Measurements from ENCODE around the gene ACKR2.
"Not testable (repeated sequence)": the region's sequence is repeated elsewhere in the genome, so short reads cannot be mapped to it uniquely, and the experiment has no call there.

ACKR2 gene

DNA sequence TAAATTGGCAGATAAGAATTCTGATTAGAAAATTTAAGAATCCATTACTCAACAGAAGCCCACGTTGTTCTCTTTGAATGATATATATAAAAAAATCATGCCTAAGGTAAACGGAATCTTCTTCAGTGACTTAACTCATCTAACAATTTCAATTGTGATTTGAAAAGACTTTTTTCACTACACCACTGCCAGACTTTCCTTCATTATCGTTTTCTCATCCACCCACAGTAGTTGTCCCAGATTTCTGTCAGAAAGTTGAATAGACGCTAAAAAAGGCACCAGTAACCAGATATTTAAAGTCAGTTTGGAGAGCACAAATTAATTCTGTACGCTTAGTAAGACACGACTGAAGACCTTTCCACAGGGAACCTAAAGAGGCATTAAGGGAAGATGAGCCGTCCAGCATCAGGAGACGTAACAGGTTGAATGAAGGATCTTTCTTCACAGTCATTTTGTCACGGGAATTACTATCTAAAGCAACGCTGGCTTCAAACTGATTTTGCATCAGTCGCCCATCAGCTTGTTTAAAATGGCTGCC, 6.3 kb upstream of the ACKR2 start:
- no peak for DNase-seq

GRCh38 chr3:42803414-42804105, 5.7 kb upstream of the ACKR2 start:
- no peak for DNase-seq

- DNase-seq, result peak; percentile 75
These were observed 5.0 kb upstream of the ACKR2 start, which contains the start of gene HIGD1A for GRCh38 chr3:42804106-42804830. TSS of gene HIGD1A (minus strand) at chr3:42804490. CDS start at chr3:42794253, 10,237 bp downstream.

DNA sequence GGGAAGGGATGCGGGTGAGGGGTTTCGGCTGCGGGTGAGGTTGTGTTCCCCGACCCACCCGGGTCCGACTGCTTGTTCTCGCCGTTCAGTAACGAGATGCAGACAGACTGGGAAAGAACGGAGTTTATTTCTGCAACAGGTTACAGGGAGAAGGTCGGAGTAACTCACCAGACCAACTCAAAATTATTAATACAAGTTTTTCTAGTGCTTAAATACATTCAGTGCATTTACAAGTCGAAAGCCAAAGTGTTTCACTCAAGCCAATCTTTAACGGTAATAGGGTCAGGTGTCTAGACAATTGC, 4.5 kb upstream of the ACKR2 start:
- DNase-seq, result no peak

DNA sequence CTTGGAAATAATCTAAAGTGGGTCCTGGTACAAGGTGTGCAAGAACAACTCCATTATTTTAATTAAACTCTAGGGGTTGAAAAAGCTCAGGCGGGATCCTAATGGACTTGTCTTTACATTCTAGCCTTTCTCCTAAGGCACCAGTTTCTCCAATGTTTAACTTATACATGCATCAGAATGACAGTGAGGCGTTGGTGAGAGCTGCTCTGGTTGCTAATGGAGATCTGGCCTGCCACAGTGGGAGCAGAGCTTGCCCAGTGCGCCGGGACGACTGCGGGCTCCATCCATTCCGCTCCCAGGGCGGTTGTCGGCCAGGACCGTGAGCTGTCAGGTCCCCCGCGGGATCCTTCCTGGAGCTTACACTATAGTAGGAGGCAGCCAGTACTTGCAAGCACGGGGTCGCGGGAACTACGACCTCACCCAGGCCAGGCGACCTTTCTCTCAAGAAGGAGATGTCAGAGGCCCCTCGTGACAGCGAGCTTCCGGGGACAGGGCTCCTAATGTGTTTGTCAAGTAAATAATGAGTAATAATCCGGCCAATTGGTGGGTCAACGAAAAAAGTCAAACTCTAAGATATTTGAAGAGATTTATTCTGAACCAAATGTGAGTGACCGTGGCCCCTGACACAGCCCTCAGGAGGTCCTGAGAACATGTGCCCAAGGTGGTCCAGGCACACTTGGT, 4.0 kb upstream of the ACKR2 start:
- no peak for DNase-seq

DNA sequence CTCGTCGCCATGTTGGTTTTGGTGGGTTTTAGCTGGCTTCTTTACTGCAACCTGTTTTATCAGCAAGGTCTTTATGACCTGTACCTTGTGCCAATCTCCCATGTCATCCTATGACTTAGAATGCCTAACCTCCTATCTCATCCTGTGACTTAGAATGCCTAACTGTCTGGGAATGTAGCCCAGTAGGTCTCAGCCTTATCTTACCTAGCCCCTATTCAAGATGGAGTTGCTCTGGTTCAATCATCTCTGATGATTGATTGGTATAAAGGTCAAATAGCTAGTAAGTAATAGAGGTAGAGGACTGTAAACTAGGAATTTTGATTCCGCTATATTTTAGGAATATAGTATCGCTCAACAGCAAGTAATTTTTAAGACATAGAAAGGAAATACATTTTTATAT, 1.3 kb upstream of the ACKR2 start:
- no peak for DNase-seq

- not testable (repeated sequence) for DNase-seq
These were observed 1.5 kb downstream of the ACKR2 start for GRCh38 chr3:42810706-42811105.

- not testable (repeated sequence) for DNase-seq
These were observed 2.1 kb downstream of the ACKR2 start for GRCh38 chr3:42811118-42811883.

DNA sequence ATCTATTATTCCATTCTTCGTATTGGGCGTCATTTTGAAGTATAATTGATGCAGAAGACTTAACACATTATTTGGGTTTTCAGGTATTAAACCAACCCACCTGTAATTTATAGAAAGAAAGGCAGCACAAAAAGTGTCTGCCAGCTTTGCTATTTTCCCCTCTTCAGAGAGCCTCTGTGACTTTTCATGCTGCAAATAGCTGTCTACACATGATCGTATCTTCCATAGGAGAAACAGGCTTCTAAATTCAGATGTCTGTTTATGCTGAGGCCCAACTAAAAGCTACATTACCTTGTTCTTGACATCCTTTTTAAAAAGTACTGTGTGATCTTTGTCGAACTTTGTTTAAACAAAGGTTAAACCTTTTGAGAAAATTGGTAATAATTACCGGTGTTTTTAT, 5.0 kb downstream of the ACKR2 start:
- DNase-seq, result no peak

- DNase-seq, result no peak
These were observed 5.8 kb downstream of the ACKR2 start for GRCh38 chr3:42814914-42815507.

- DNase-seq, result no peak
These were observed 6.6 kb downstream of the ACKR2 start for GRCh38 chr3:42815826-42816225.

DNA sequence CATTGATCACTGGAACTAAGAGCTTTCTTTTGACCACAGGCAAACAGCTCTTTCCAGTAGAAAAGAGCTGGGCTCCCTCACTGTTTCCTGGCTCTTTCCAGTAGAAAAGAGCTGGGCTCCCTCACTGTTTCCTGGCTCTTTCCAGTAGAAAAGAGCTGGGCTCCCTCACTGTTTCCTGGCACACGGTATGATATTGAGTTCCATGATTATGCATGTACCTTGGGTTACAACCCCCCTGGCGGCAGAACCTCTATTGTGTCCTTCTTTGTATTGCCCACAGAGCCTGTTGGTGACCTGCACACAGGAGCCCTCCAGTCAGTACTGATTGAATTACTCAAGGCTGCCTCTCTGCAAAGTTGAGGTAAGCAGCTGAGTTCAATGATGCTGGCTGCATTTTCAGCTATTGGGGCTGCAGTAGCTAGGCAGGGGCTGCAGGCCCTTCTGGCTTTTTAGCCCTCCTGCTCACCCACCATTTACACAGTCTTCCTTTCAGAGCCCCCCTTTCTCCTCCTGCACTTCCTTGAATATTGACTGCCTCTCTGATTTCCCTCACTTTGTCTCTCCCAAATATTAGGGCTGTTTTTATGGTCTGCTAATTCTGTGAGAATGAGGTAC, 10.2 kb downstream of the ACKR2 start:
- DNase-seq, result no peak

DNA sequence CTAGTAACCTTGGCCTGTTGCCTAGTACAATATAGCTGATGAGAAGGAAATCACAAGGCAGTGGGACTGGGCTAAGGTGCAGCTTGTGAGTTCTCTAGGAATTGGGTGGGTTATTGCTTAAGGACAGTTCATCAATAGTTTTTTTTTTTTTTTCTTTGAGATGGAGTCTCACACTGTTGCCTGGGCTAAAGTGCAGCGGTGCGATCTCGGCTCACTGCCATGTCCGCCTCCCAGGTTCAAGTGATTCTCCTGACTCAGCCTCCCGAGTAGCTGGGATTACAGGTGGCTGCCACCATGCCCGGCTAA, 11.5 kb downstream of the ACKR2 start:
- DNase-seq, result no peak

DNA sequence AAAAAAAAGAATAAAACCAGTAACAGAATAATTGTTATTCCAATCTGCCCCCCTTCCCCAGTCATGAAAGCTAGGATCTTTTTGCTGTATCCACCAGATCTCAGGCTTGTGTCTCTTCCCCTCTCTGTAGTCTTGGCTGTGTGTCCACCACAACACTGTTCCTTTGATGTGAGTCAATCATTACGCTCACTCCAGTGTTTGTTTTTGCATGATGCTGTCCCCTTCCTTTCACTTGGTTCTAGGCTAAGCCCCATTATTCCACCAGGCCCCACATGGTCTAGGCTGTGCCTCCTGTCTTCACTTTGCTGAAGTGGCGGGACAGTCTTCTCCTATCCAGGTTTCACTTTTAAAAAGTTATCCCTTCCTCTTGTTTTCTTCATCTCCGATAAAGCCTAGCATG, 13.6 kb downstream of the ACKR2 start:
- DNase-seq, result no peak

- DNase-seq, result no peak
These were observed 14.1 kb downstream of the ACKR2 start for GRCh38 chr3:42823351-42823750.

- no peak for DNase-seq
These were observed 16.9 kb downstream of the ACKR2 start for GRCh38 chr3:42826141-42826540.

DNA sequence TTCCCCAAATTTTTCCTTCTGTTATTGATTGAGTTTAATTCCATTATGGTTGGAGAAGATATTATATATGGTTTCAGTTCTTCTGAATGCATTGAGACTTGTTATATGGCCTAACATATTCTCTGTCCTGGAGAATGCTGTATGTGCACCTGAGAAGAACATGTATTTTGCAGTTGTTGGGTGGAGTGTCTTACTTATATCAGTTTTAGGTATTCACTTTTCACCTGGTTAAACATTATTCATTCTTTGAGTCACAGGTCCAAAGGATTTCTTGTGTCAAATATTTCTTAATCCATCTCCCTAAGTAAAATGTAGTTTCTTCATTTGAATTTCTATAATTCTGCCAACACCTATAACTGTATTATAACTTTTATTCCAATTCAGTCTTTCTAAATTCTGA, 17.8 kb downstream of the ACKR2 start:
- no peak for DNase-seq

GRCh38 chr3:42827654-42828053, 18.4 kb downstream of the ACKR2 start:
- no peak for DNase-seq

DNA sequence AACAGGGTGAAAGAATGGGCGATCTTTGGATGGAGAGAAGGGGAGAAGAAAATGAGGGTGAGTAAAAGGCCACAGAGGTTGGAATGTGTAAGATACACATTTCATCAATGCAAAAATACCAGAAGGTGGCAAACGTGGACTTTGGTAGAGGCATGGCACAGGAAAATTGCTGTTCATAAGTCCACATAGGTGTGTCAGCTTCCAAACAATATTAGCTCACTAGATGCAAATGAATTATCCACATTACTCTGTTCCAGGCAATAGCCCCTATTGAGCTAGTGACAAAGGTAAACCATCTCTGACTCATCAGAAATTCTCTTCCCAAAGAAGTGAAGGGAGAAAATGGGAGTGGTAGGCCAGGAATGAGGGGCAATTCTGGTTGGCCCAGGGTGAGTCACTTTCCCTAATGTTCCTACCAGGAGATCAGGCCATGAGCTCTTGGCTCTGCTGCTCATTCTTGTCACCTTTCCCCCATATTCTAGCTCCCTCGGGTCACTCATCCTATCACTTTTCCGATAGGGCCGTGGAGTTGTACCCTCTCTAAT, 19.9 kb downstream of the ACKR2 start:
- no peak for DNase-seq

GRCh38 chr3:42829628-42830436, 20.6 kb downstream of the ACKR2 start:
- no peak for DNase-seq

Data from cortex of kidney (tissue), 1 donor.